ENCODE measurements around the gene NEU2. TPM values are rescaled to one million over a fixed set of nuclear protein-coding genes. Genes with fewer than 3 reads are reported as not detected.
"Not testable (repeated sequence)": the region's sequence is repeated elsewhere in the genome, so short reads cannot be mapped to it uniquely, and the experiment has no call there.

The NEU2 gene
- total and polyA plus RNA-seq, 2 of the 4 experiments (the other 2 are of a cell fraction), result not detected

GRCh38 chr2:233019610-233020009, 12.9 kb upstream of the NEU2 start:
- H4K20me1 ChIP-seq (ENCODE audit: insufficient read depth, low read length); H3K36me3 ChIP-seq (ENCODE audit: control insufficient read depth, insufficient read depth, low read length); H3K4ac ChIP-seq (ENCODE audit: low read depth, low read length); in situ Hi-C loops (cut with MboI; ENCODE audit: low sequenced_read_pairs); H3K27me3 ChIP-seq (ENCODE audit: control insufficient read depth, insufficient read depth, low read length); CTCF ChIA-PET; H4K91ac ChIP-seq (ENCODE audit: insufficient read depth, low read depth, low read length); H4K5ac ChIP-seq (ENCODE audit: low read depth, low read length); H3K18ac ChIP-seq (ENCODE audit: low read depth, low read length); H3K4me3 ChIP-seq (ENCODE audit: insufficient read depth, low read depth, low read length); H2BK20ac ChIP-seq (ENCODE audit: low read depth, low read length); H3K9me1 ChIP-seq (ENCODE audit: insufficient read depth, low read length); H3K23ac ChIP-seq (ENCODE audit: low read depth, low read length); intact Hi-C loops (cut with micrococcal nuclease); H3K14ac ChIP-seq (replicated peaks; ENCODE audit: low read depth, low read length); H3K56ac ChIP-seq (ENCODE audit: extremely low read depth, insufficient read depth, low read length); H3K9me3 ChIP-seq (ENCODE audit: control insufficient read depth, insufficient read depth, low read length); H4K8ac ChIP-seq (ENCODE audit: low read depth in 2 of 2, low read length in 2 of 2); H3K79me1 ChIP-seq (ENCODE audit: low read depth in 1 of 2, low read length in 2 of 2); POLR2A ChIA-PET (ENCODE audit: unreplicated experiment); H3K9ac ChIP-seq (ENCODE audit: low read depth, low read length); H2AFZ ChIP-seq (replicated peaks; ENCODE audit: low read length, poor library complexity); H2AK5ac ChIP-seq (ENCODE audit: low read depth, low read length); H2AK9ac ChIP-seq (replicated peaks; ENCODE audit: low read depth, low read length, poor library complexity); dilution Hi-C loops (cut with HindIII; ENCODE audit: low sequenced_read_pairs, unreplicated experiment); H3K4me2 ChIP-seq (ENCODE audit: low read depth, low read length); H2BK15ac ChIP-seq (ENCODE audit: low read depth, low read length); H3K4me1 ChIP-seq (ENCODE audit: control insufficient read depth, insufficient read depth, low read length); H2BK120ac ChIP-seq (ENCODE audit: low read depth, low read length); BruUV-seq (replicated peaks); ATAC-seq (ENCODE audit: low read depth); H2BK5ac ChIP-seq (ENCODE audit: low read depth, low read length, poor library complexity, severe bottlenecking); DNase-seq; H3K27ac ChIP-seq (ENCODE audit: insufficient read depth, low read length): not testable (repeated sequence)
- no CpG with 5 or more reads among the region's 4 CpGs for WGBS, 2 experiments (ENCODE audit: extremely low coverage in 2 of 2, insufficient read length in 1 of 2)

All from IMR-90 (cell line).